ENCODE results near the gene PEX26. TPM values are rescaled to one million over a fixed set of nuclear protein-coding genes. Genes with fewer than 3 reads are reported as not detected.
A peak's percentile ranks its signal among the peaks of the same experiment; 100 is the strongest.

Gene PEX26
- total RNA-seq, 2 donors from 2014 or later, result 43.1 to 45.7 TPM

DNA sequence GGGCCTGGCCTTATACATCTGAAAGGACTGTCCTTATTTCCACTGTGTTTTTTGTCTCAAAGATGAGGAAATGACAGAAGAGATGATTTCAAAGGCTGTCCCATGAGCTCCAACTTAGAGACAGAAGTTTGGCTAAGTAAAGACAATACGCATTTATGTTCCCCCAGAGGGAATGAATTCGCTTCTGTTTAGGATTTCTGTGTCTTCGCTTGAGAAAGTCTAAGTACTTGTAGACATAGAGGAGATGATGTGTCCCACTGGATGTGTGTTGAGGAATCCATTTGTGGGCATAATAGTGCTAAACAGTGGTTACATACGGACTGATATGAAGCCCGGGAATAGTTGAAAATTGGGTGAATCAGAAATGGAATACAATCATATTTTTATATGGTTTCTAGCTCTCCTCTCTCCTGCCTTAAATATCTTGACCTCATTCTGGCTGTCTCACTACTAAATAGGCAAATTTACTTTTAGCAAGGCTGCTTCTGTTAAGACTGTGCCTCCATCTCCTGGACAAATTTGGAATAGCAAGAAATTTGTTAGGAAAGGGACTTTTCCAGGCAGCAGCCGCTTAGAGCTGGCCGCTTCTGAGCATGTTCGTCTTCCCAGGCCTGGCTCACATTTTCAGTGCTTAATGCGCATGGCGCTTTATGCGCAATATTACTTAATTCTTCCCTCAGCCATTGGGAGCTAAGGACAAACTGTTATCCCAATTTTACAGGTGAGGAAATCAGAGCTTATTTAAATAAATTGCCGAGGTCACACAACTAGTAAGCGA, 1.9 kb upstream of the PEX26 start:
- Mint-ChIP-seq H3K4me3 (no peak overlapping the region), H3K27ac (peak overlapping the region; percentile 73), H3K36me3 (ENCODE audit: low read depth) (peaks cover 16% of the 10 kb centered on the region), H3K4me1 (peaks cover 12% of the 10 kb centered on the region), H3K27me3 (ENCODE audit: insufficient read depth) (peaks cover 6% of the 10 kb centered on the region), H3K9me3 (no peaks in the 10 kb centered on the region)
- WGBS, 2 experiments (ENCODE audit: insufficient coverage in 1 of 2, insufficient read length in 1 of 2), result 35 to 56% methylated on average over 9 to 13 of the region's 13 CpGs
- peaks cover 4% of the 10 kb centered on the region for H3K27me3 ChIP-seq (ENCODE audit: control insufficient read depth, insufficient read depth, low read length, poor library complexity, severe bottlenecking)
- TF ChIP-seq, protein P1, sequence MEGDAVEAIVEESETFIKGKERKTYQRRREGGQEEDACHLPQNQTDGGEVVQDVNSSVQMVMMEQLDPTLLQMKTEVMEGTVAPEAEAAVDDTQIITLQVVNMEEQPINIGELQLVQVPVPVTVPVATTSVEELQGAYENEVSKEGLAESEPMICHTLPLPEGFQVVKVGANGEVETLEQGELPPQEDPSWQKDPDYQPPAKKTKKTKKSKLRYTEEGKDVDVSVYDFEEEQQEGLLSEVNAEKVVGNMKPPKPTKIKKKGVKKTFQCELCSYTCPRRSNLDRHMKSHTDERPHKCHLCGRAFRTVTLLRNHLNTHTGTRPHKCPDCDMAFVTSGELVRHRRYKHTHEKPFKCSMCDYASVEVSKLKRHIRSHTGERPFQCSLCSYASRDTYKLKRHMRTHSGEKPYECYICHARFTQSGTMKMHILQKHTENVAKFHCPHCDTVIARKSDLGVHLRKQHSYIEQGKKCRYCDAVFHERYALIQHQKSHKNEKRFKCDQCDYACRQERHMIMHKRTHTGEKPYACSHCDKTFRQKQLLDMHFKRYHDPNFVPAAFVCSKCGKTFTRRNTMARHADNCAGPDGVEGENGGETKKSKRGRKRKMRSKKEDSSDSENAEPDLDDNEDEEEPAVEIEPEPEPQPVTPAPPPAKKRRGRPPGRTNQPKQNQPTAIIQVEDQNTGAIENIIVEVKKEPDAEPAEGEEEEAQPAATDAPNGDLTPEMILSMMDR (conservative IDR thresholded peaks at IDR 0.05), result peak; percentile 91
- no peaks in the 10 kb centered on the region for H3K9me3 ChIP-seq (ENCODE audit: control insufficient read depth, low read length)
- H3K36me3 ChIP-seq (ENCODE audit: control insufficient read depth, insufficient read depth, low read length), result peaks cover 16% of the 10 kb centered on the region
- no peak overlapping the region for H3K9ac ChIP-seq (ENCODE audit: extremely low read depth, low read length, poor library complexity, severe bottlenecking)
- H3K4me1 ChIP-seq (ENCODE audit: control insufficient read depth, insufficient read depth, low read length), result peaks cover 6% of the 10 kb centered on the region
- no peak overlapping the region for H3K4me3 ChIP-seq (ENCODE audit: low read length)
- peak; percentile 78 for DNase-seq
- no peak overlapping the region for H3K27ac ChIP-seq (ENCODE audit: low read depth, low read length)

DNA sequence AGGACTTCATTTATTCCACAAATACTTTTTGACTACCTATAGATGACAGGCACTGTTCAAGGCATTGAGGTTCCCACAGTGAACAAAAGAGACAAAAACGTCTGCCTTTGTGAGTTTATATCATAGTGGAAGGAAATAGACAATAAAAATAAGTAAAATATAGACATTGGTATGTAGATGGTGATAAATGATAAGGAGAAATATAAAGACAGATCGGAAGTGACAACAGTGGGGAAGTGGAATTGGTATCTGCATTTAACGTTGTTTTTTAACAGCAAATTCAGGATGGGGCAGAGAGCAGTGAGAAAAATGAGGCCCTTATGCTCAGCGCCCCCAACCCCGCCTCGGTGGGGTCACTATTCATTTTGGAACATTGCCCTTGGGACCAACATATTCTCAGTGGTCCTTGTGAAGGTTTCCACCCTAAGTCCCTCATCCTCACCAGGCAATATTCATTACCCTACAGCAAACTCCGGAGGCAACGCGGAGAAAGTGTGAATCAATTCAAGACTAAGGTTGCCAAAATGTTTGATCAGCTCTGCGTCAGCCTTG, 627 bp upstream of the PEX26 start:
- no peak overlapping the region for H3K27ac ChIP-seq (ENCODE audit: low read depth, low read length)
- TF ChIP-seq, protein P1 (conservative IDR thresholded peaks at IDR 0.05), result no peak
- no peaks in the 10 kb centered on the region for H3K9me3 Mint-ChIP-seq

DNA sequence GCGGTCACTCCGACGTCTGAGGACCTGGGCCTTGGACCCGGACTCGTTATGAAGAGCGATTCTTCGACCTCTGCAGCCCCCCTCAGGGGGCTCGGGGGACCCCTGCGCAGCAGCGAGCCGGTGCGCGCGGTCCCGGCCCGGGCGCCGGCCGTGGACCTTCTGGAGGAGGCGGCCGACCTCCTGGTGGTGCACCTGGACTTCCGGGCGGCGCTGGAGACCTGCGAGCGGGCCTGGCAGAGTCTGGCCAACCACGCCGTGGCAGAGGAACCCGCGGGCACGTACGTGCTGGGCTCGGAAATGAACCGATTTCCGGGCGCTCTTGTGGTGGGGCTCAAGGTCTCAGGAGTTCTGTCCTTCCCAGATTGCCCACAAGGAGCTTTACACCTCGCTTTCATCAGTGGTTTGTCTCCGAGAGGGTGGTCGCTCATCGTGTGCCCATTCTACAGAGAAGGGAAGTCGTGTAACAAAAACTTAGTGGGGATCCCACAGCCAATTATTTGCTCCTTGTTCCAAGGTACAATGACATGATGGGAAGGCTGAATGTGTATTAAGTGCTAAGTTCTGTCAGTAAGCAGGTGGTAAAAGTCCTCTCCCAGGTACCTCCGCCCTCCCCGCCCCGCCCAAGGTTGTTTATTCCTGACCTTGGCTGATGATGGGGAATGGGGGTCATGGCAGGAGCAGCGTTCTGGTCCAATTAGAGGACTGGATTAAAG, 695 bp downstream of the PEX26 start:
- no peaks in the 10 kb centered on the region for H3K27me3 ChIP-seq (ENCODE audit: control insufficient read depth, insufficient read depth, low read length, poor library complexity, severe bottlenecking)
- H3K36me3 ChIP-seq (ENCODE audit: control insufficient read depth, insufficient read depth, low read length), result peaks cover 38% of the 10 kb centered on the region
- H3K4me3 ChIP-seq (ENCODE audit: low read length), result peak overlapping the region; percentile 100
- peak; percentile 72 for DNase-seq
- Mint-ChIP-seq H3K4me3 (peak overlapping the region; percentile 83), H3K9me3 (no peaks in the 10 kb centered on the region), H3K27me3 (ENCODE audit: insufficient read depth) (peaks cover 2% of the 10 kb centered on the region), H3K36me3 (ENCODE audit: low read depth) (peaks cover 40% of the 10 kb centered on the region), H3K27ac (peak overlapping the region; percentile 96), H3K4me1 (peaks cover 12% of the 10 kb centered on the region)
- H3K4me1 ChIP-seq (ENCODE audit: control insufficient read depth, insufficient read depth, low read length), result peaks cover 6% of the 10 kb centered on the region
- TF ChIP-seq, protein P1 (conservative IDR thresholded peaks at IDR 0.05), result peak; percentile 54
- no peak overlapping the region for H3K27ac ChIP-seq (ENCODE audit: low read depth, low read length)
- peak overlapping the region; percentile 88 for H3K9ac ChIP-seq (ENCODE audit: extremely low read depth, low read length, poor library complexity, severe bottlenecking)
- 13 to 19% methylated on average over 26 to 45 of the region's 45 CpGs for WGBS, 2 experiments (ENCODE audit: insufficient coverage in 1 of 2, insufficient read length in 1 of 2)
- H3K9me3 ChIP-seq (ENCODE audit: control insufficient read depth, low read length), result no peaks in the 10 kb centered on the region

More for the DNA sequence above, 627 bp upstream of the PEX26 start:
- H3K36me3 ChIP-seq (ENCODE audit: control insufficient read depth, insufficient read depth, low read length), result peaks cover 27% of the 10 kb centered on the region
- H3K4me3 ChIP-seq (ENCODE audit: low read length), result peak overlapping the region; percentile 100
- peaks cover 12% of the 10 kb centered on the region for H3K4me1 Mint-ChIP-seq
- H3K9me3 ChIP-seq (ENCODE audit: control insufficient read depth, low read length), result no peaks in the 10 kb centered on the region
- 22 to 27% methylated on average over 4 to 10 of the region's 10 CpGs for WGBS, 2 experiments (ENCODE audit: insufficient coverage in 1 of 2, insufficient read length in 1 of 2)
- H3K27me3 Mint-ChIP-seq (ENCODE audit: insufficient read depth), result peaks cover 3% of the 10 kb centered on the region
- peak overlapping the region; percentile 83 for H3K4me3 Mint-ChIP-seq
- H3K36me3 Mint-ChIP-seq (ENCODE audit: low read depth), result peaks cover 27% of the 10 kb centered on the region
- no peak for DNase-seq
- H3K9ac ChIP-seq (ENCODE audit: extremely low read depth, low read length, poor library complexity, severe bottlenecking), result peak overlapping the region; percentile 88
- H3K4me1 ChIP-seq (ENCODE audit: control insufficient read depth, insufficient read depth, low read length), result peaks cover 6% of the 10 kb centered on the region
- peaks cover 4% of the 10 kb centered on the region for H3K27me3 ChIP-seq (ENCODE audit: control insufficient read depth, insufficient read depth, low read length, poor library complexity, severe bottlenecking)
- peak overlapping the region; percentile 96 for H3K27ac Mint-ChIP-seq

All from endodermal cell (in vitro differentiated cells).